Breast epithelium (tissue), 3 donors: ENCODE measurements around the gene SCARB1.

Experiments
- CTCF ChIP-seq, 3 donors: fragments of 450-650 bp; IDR thresholded peaks; one replicate each; pipeline ENCODE4 v1.5.1; 2016 to 2017; ENCODE audit warnings: antibody characterized with exemption in 3 of 3, mild to moderate bottlenecking in 3 of 3, moderate library complexity in 3 of 3
- POLR2AphosphoS5 ChIP-seq, 3 donors: sonication (generic); formaldehyde crosslinking; IDR thresholded peaks; one replicate each; pipeline ENCODE4 v1.6.1; 2017; ENCODE audit warnings: antibody characterized with exemption in 3 of 3

- no peak for TF ChIP-seq POLR2AphosphoS5 (IDR thresholded peaks at IDR 0.05)
- no peak for TF ChIP-seq CTCF (IDR thresholded peaks at IDR 0.05)
Measured at GRCh38 chr12:124833693-124834122, 30.0 kb downstream of the SCARB1 start.
